OCI-LY1 (cell line): ENCODE measurements around the gene COPZ1.

ENCODE experiments used
- EZH2 ChIP-seq: fragments of 200-600 bp; sonication (generic), shearing (Covaris generic); IDR thresholded peaks from 2 replicates; pipeline ENCODE4 v1.8.0; 2017; ENCODE audit warnings: borderline replicate concordance, mixed run types, mild to moderate bottlenecking, antibody characterized with exemption, low read length, moderate library complexity, mixed read lengths
- TF ChIP-seq, protein P1 (sequence below): fragments of 200-600 bp; sonication (generic), shearing (Covaris generic); IDR thresholded peaks from 2 replicates; pipeline ENCODE4 v1.5.1; 2017; ENCODE audit warnings: mild to moderate bottlenecking, antibody characterized with exemption, low read length, moderate library complexity, mixed read lengths

DNA sequence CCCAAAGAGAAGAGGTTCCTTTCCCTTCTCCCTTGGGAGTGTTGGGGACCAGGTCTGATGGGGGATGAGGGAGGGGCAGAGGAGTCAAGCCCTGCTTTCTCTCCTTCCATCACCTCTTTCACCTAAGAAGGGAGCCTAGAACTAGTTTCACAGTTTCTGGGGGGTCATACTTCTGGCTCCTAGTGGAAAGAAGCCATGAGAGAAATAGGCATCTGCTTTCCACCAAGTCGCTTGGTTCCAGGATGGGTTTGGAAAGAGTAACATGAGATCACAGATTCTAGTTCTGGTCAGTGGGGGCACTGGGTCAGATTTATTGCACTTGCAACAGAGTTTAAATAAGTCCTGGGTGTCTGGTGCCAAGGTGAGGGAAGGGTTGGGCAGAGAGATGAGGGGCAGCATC, 70.1 kb downstream of the COPZ1 start:
- TF ChIP-seq, protein P1, sequence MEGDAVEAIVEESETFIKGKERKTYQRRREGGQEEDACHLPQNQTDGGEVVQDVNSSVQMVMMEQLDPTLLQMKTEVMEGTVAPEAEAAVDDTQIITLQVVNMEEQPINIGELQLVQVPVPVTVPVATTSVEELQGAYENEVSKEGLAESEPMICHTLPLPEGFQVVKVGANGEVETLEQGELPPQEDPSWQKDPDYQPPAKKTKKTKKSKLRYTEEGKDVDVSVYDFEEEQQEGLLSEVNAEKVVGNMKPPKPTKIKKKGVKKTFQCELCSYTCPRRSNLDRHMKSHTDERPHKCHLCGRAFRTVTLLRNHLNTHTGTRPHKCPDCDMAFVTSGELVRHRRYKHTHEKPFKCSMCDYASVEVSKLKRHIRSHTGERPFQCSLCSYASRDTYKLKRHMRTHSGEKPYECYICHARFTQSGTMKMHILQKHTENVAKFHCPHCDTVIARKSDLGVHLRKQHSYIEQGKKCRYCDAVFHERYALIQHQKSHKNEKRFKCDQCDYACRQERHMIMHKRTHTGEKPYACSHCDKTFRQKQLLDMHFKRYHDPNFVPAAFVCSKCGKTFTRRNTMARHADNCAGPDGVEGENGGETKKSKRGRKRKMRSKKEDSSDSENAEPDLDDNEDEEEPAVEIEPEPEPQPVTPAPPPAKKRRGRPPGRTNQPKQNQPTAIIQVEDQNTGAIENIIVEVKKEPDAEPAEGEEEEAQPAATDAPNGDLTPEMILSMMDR = no peak
- no peak for TF ChIP-seq EZH2
